B cell (primary cell): ENCODE results near the gene LPO.

Experiments used
- EZH2 ChIP-seq: IDR thresholded peaks from 2 replicates; pipeline ENCODE4 v1.6.1; 2012; ENCODE audit warnings: borderline replicate concordance, low read depth, mild to moderate bottlenecking, moderate library complexity, low read length; ENCODE audit not compliant: insufficient read depth, poor library complexity, severe bottlenecking
- TF ChIP-seq, protein P1 (sequence below): fragments of 200-600 bp; IDR thresholded peaks from one replicate; pipeline ENCODE4 v1.8.0; 2022; ENCODE audit warnings: antibody characterized with exemption, mild to moderate bottlenecking

DNA sequence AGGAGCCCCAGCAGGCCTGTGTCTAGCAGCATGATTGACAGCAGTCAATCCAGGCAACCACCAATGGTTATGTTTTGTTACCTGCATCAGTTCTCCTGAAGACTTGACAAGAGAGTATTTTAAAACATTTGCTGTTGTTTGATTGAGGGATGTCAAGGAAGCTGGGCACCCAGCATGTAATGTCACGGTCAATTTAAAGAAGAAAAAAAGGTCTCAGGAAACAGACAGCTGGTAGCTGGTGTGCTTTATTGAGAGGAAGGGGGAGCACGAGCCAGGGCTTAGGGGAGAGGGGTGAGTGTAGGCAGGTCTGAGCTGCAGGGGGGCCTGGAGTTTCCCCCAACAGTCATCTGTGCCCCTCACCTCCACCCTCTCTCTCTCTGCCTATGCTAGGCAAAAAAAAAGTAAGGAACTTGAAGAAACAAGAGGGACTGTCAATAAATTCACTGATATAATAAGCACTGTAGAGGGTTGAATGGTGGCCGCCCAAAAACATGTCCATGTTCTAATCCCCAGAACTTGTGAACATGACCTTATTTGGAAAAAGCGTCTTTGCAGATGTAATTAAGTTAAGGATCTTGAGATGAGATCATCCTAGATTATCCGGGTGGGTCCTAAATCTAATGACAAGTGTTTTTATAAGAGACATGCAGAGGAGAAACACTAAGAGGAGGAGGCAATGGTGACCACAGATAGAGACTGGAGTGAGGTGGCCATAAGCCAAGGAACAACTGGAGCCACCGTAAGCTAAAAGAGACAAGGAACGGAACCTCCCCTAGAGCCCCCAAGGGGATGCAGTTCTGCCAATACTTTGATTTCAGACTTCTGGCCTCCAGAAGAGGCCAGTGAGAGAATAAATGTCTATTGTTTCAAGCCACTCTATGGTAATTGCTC is 75.7 kb downstream of the LPO start:
- TF ChIP-seq, protein P1, sequence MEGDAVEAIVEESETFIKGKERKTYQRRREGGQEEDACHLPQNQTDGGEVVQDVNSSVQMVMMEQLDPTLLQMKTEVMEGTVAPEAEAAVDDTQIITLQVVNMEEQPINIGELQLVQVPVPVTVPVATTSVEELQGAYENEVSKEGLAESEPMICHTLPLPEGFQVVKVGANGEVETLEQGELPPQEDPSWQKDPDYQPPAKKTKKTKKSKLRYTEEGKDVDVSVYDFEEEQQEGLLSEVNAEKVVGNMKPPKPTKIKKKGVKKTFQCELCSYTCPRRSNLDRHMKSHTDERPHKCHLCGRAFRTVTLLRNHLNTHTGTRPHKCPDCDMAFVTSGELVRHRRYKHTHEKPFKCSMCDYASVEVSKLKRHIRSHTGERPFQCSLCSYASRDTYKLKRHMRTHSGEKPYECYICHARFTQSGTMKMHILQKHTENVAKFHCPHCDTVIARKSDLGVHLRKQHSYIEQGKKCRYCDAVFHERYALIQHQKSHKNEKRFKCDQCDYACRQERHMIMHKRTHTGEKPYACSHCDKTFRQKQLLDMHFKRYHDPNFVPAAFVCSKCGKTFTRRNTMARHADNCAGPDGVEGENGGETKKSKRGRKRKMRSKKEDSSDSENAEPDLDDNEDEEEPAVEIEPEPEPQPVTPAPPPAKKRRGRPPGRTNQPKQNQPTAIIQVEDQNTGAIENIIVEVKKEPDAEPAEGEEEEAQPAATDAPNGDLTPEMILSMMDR, result no peak
- TF ChIP-seq EZH2, result no peak
